ENCODE results near the gene PEF1.

DNA sequence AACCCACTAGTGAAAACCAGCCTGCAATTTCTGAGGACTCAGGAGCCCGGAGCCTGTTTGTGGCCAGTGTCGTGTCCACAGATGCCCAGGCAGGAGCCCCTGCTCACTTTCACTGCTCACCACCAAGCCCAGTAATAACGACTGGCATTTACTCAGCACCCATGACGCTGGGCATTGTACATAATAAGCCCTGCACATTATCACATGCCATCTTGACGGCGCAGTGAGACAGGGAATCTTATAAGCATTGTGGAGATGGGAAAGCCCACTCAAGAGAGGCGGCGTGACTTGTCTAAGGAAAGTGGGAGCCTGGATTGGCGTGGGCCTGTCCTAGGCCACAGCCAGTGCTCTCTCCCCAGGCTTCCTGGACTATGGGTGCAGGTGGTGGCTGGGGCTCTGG, 28.8 kb upstream of the PEF1 start:
- TF ChIP-seq, protein P1, sequence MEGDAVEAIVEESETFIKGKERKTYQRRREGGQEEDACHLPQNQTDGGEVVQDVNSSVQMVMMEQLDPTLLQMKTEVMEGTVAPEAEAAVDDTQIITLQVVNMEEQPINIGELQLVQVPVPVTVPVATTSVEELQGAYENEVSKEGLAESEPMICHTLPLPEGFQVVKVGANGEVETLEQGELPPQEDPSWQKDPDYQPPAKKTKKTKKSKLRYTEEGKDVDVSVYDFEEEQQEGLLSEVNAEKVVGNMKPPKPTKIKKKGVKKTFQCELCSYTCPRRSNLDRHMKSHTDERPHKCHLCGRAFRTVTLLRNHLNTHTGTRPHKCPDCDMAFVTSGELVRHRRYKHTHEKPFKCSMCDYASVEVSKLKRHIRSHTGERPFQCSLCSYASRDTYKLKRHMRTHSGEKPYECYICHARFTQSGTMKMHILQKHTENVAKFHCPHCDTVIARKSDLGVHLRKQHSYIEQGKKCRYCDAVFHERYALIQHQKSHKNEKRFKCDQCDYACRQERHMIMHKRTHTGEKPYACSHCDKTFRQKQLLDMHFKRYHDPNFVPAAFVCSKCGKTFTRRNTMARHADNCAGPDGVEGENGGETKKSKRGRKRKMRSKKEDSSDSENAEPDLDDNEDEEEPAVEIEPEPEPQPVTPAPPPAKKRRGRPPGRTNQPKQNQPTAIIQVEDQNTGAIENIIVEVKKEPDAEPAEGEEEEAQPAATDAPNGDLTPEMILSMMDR (IDR thresholded peaks at IDR 0.05; ENCODE audit: insufficient read depth, low read depth, low read length), result no peak
- no peak for TF ChIP-seq EZH2 (IDR thresholded peaks at IDR 0.05; ENCODE audit: insufficient read depth, low read length)
